CD14-positive monocyte (primary cell): ENCODE data around the gene ILK. TPM values are rescaled to one million over a fixed set of nuclear protein-coding genes. Genes with fewer than 3 reads are reported as not detected.

ENCODE experiments used
- DNase-seq, 3 donors: peaks; one replicate each; pipeline ENCODE4 v3.0.0-alpha.2; 2011 to 2022
- H2AFZ ChIP-seq: 2 replicates; pipeline ENCODE4 v1.6.0; 2012; ENCODE audit warnings: mild to moderate bottlenecking, low read depth, low read length, inconsistent platforms; ENCODE audit not compliant: insufficient read depth, poor library complexity, severe bottlenecking
- H3K27ac ChIP-seq, 2 donors: 1 replicate in 1 of 2; 2 replicates in 1 of 2; pipeline ENCODE4 v1.5.1; 2012 to 2013; ENCODE audit warnings: low read length in 2 of 2, control low read depth in 1 of 2, inconsistent platforms in 1 of 2, low read depth in 1 of 2, mild to moderate bottlenecking in 1 of 2
- H3K27me3 ChIP-seq, 2 donors: one replicate each; pipeline versions ENCODE4 v1.6.0 to v1.6.1; 2011 to 2013; ENCODE audit warnings: low read length in 2 of 2; ENCODE audit not compliant: control insufficient read depth in 2 of 2, insufficient read depth in 2 of 2
- H3K36me3 ChIP-seq, 2 donors: replicated peaks in 1 of 2; 1 replicate in 1 of 2; 2 replicates in 1 of 2; pipeline versions ENCODE4 v1.5.1 to v1.6.1; 2012 to 2013; ENCODE audit warnings: low read length in 2 of 2, control low read depth in 1 of 2, inconsistent platforms in 1 of 2, mild to moderate bottlenecking in 1 of 2; ENCODE audit not compliant: insufficient read depth in 2 of 2, control insufficient read depth in 1 of 2
- H3K4me1 ChIP-seq, 2 donors: 1 replicate in 1 of 2; 2 replicates in 1 of 2; pipeline versions ENCODE4 v1.5.1 to v1.6.1; 2012 to 2013; ENCODE audit warnings: low read length in 2 of 2, control low read depth in 1 of 2, inconsistent platforms in 1 of 2, mild to moderate bottlenecking in 1 of 2, moderate library complexity in 1 of 2; ENCODE audit not compliant: insufficient read depth in 2 of 2, control insufficient read depth in 1 of 2
- H3K4me2 ChIP-seq: replicated peaks from 2 replicates; pipeline ENCODE3; 2012; ENCODE audit warnings: low read length, moderate library complexity, mild to moderate bottlenecking; ENCODE audit not compliant: poor library complexity, severe bottlenecking; ENCODE audit errors: extremely low read depth
- H3K4me3 ChIP-seq, 3 experiments: fragments of 200-600 bp in 1 of 3; sonication (generic) in 1 of 3; replicated peaks in 1 of 3; 1 replicate in 2 of 3; 2 replicates in 1 of 3; pipeline ENCODE4 v1.5.1; 2011 to 2013; ENCODE audit warnings: low read length in 3 of 3, mild to moderate bottlenecking in 3 of 3, control low read depth in 2 of 3, low read depth in 2 of 3, inconsistent platforms in 1 of 3, moderate library complexity in 1 of 3
- H3K79me2 ChIP-seq: 2 replicates; pipeline ENCODE4 v1.6.0; 2012; ENCODE audit warnings: mild to moderate bottlenecking, control low read depth, inconsistent platforms, low read length, moderate library complexity; ENCODE audit not compliant: insufficient read depth
- H3K9ac ChIP-seq: 2 replicates; pipeline ENCODE4 v1.6.0; 2017; ENCODE audit warnings: low read length, mild to moderate bottlenecking; ENCODE audit not compliant: insufficient read depth, poor library complexity, severe bottlenecking
- H3K9me3 ChIP-seq, 2 donors: replicated peaks in 1 of 2; 1 replicate in 1 of 2; 2 replicates in 1 of 2; pipeline versions ENCODE4 v1.5.1 to v1.6.1; 2012 to 2013; ENCODE audit warnings: low read length in 2 of 2, control low read depth in 1 of 2; ENCODE audit not compliant: control insufficient read depth in 1 of 2, insufficient read depth in 1 of 2
- H4K20me1 ChIP-seq: 2 replicates; pipeline ENCODE4 v1.6.0; 2012; ENCODE audit warnings: mild to moderate bottlenecking, low read length, control low read depth, moderate library complexity; ENCODE audit not compliant: insufficient read depth
- H3K27ac Mint-ChIP-seq, 7 donors: one replicate each; pipeline ENCODE4 v1.8.0; 2020; ENCODE audit warnings: mild to moderate bottlenecking in 7 of 7, mixed read lengths in 7 of 7, moderate library complexity in 6 of 7, inconsistent platforms in 2 of 7
- H3K27me3 Mint-ChIP-seq, 3 donors: one replicate each; pipeline ENCODE4 v1.8.0; 2021 to 2022; ENCODE audit warnings: low read depth in 3 of 3, mild to moderate bottlenecking in 3 of 3, mixed read lengths in 3 of 3, moderate library complexity in 3 of 3, inconsistent platforms in 1 of 3
- H3K36me3 Mint-ChIP-seq, 2 donors: one replicate each; pipeline ENCODE4 v1.8.0; 2020; ENCODE audit warnings: mixed read lengths in 2 of 2, inconsistent platforms in 1 of 2, mild to moderate bottlenecking in 1 of 2
- H3K4me1 Mint-ChIP-seq: one replicate; pipeline ENCODE4 v1.8.0; 2020; ENCODE audit warnings: mild to moderate bottlenecking, mixed read lengths
- H3K4me3 Mint-ChIP-seq, 2 donors: one replicate each; pipeline ENCODE4 v1.8.0; 2020; ENCODE audit warnings: mild to moderate bottlenecking in 2 of 2, mixed read lengths in 2 of 2, moderate library complexity in 1 of 2
- H3K9me3 Mint-ChIP-seq, 7 donors: one replicate each; pipeline ENCODE4 v1.8.0; 2020 to 2022; ENCODE audit warnings: mixed read lengths in 7 of 7, mild to moderate bottlenecking in 6 of 7, moderate library complexity in 6 of 7, inconsistent platforms in 2 of 7
- CTCF ChIP-seq: fragments of 200-600 bp; IDR thresholded peaks from one replicate; pipeline ENCODE4 v1.8.0; 2022; ENCODE audit warnings: antibody characterized with exemption, mild to moderate bottlenecking
- WGBS: methylation state at CpG from one replicate; pipeline ENCODE4 v1.1.5; 2013; ENCODE audit warnings: missing lambda C conversion rate; ENCODE audit not compliant: insufficient coverage; 5-methylcytosine and 5-hydroxymethylcytosine counted together
- intact Hi-C, 2 donors: fragments of 100-400 bp; cut with micrococcal nuclease; formaldehyde crosslinking; loops; one replicate each; pipeline versions ENCODE4 v1.15.0 to v1.15.1; 2023
- polyA plus RNA-seq, 3 donors: library from polyadenylated mRNA; depleted of rRNA in 1 of 3; unstranded in 2 of 3; stranded (reverse) in 1 of 3; fragments of 300-500 nt in 2 of 3; fragments of >200 nt in 1 of 3; fragmentation: Illumina TruSeq in 2 of 3; gene quantifications; 1 replicate in 2 of 3; 2 replicates in 1 of 3; pipeline ENCODE4 v1.2.3, GENCODE V29; 2012 to 2021

Gene ILK
- polyA plus RNA-seq, 3 donors = 165 to 271 (median 250) TPM

- TF ChIP-seq CTCF = no peak
- H3K4me3 Mint-ChIP-seq = no peak overlapping the region
- peaks cover 8% of the 10 kb centered on the region for H3K4me1 Mint-ChIP-seq
- H3K9ac ChIP-seq = no peak overlapping the region
- peaks cover 2 to 5% of the 10 kb centered on the region in 2 donors for H3K4me1 ChIP-seq
- H2AFZ ChIP-seq = no peak overlapping the region
- no peaks in the 10 kb centered on the region for H4K20me1 ChIP-seq
- peaks cover 0 to 2% (median 0%) of the 10 kb centered on the region in 3 donors for H3K27me3 Mint-ChIP-seq
- peaks cover 0 to 15% of the 10 kb centered on the region in 2 donors for H3K36me3 ChIP-seq
- H3K9me3 Mint-ChIP-seq = peaks cover 15 to 21% (median 18%) of the 10 kb centered on the region in 7 donors
- H3K27ac ChIP-seq = no peak overlapping the region
- no CpG with 5 or more reads among the region's 2 CpGs for WGBS
- no peak overlapping the region for H3K4me3 ChIP-seq
- no peaks in the 10 kb centered on the region for H3K27me3 ChIP-seq
- H3K9me3 ChIP-seq = peaks cover 0 to 12% of the 10 kb centered on the region in 2 donors
- intact Hi-C loops = no loop called here
- H3K4me2 ChIP-seq = no peak overlapping the region
- no peaks in the 10 kb centered on the region for H3K79me2 ChIP-seq
- DNase-seq = no peak
- no peak overlapping the region for H3K27ac Mint-ChIP-seq
- H3K36me3 Mint-ChIP-seq = peaks cover 29 to 47% of the 10 kb centered on the region in 2 donors
Measured at GRCh38 chr11:6579681-6580080, 23.9 kb upstream of the ILK start.

- H3K27me3 ChIP-seq = no peaks in the 10 kb centered on the region
- H3K27ac Mint-ChIP-seq = no peak overlapping the region
- peaks cover 39 to 59% of the 10 kb centered on the region in 2 donors for H3K36me3 Mint-ChIP-seq
Measured at GRCh38 chr11:6583584-6583983, 20.0 kb upstream of the ILK start.

More at GRCh38 chr11:6583584-6583983, 20.0 kb upstream of the ILK start:
- Mint-ChIP-seq H3K4me3 (no peak overlapping the region), H3K9me3 (peaks cover 17 to 27% (median 23%) of the 10 kb centered on the region in 7 donors), H3K4me1 (no peaks in the 10 kb centered on the region), H3K27me3 (no peaks in the 10 kb centered on the region)
- Histone ChIP-seq H3K9ac (no peak overlapping the region), H3K9me3 (peaks cover 6 to 12% of the 10 kb centered on the region in 2 donors), H4K20me1 (no peaks in the 10 kb centered on the region), H3K4me1 (no peaks in the 10 kb centered on the region), H3K27ac (no peak overlapping the region), H2AFZ (no peak overlapping the region), H3K36me3 (peaks cover 4 to 20% of the 10 kb centered on the region in 2 donors), H3K4me2 (no peak overlapping the region), H3K4me3 (no peak overlapping the region), H3K79me2 (no peaks in the 10 kb centered on the region)
- no CpG with 5 or more reads among the region's 1 CpG for WGBS
- intact Hi-C loops = no loop called here
- no peak for TF ChIP-seq CTCF
- DNase-seq = no peak
